ENCODE data around the gene ACER3.
"Not testable (repeated sequence)": the region's sequence is repeated elsewhere in the genome, so short reads cannot be mapped to it uniquely, and the experiment has no call there.

ACER3 gene

GRCh38 chr11:77003963-77004362, 143.2 kb downstream of the ACER3 start:
- no peak for DNase-seq

GRCh38 chr11:77009533-77010160, 148.9 kb downstream of the ACER3 start:
- DNase-seq = no peak

- no peak for DNase-seq
Observed at GRCh38 chr11:77014669-77015068, 154.0 kb downstream of the ACER3 start.

GRCh38 chr11:77018396-77018924, 157.7 kb downstream of the ACER3 start:
- DNase-seq = not testable (repeated sequence)

GRCh38 chr11:77019976-77020595, 159.4 kb downstream of the ACER3 start:
- DNase-seq = no peak

- no peak for DNase-seq
Observed at GRCh38 chr11:77020734-77021133, 160.0 kb downstream of the ACER3 start.

- no peak for DNase-seq
Observed at GRCh38 chr11:77024745-77025144, 164.0 kb downstream of the ACER3 start.

GRCh38 chr11:77026221-77026620, 165.5 kb downstream of the ACER3 start:
- no peak for DNase-seq

- DNase-seq = no peak
Observed at GRCh38 chr11:77026743-77027142, 166.0 kb downstream of the ACER3 start.

- DNase-seq = no peak
Observed at GRCh38 chr11:77027275-77027674, 166.6 kb downstream of the ACER3 start.

GRCh38 chr11:77029829-77030228, 169.1 kb downstream of the ACER3 start:
- DNase-seq = no peak

GRCh38 chr11:77030834-77031414, 170.2 kb downstream of the ACER3 start:
- DNase-seq = no peak

GRCh38 chr11:77031599-77031998, 170.9 kb downstream of the ACER3 start:
- no peak for DNase-seq

- DNase-seq = no peak
Observed at GRCh38 chr11:77035039-77035438, 174.3 kb downstream of the ACER3 start.

GRCh38 chr11:77035580-77035979, 174.9 kb downstream of the ACER3 start:
- no peak for DNase-seq

- no peak for DNase-seq
Observed at GRCh38 chr11:77036398-77036797, 175.7 kb downstream of the ACER3 start.

GRCh38 chr11:77037057-77037456, 176.3 kb downstream of the ACER3 start:
- DNase-seq = no peak

GRCh38 chr11:77038029-77038824, 177.5 kb downstream of the ACER3 start:
- no peak for DNase-seq

GRCh38 chr11:77038825-77039326, 178.2 kb downstream of the ACER3 start:
- DNase-seq = no peak

GRCh38 chr11:77039491-77040400, 179.0 kb downstream of the ACER3 start:
- DNase-seq = no peak

- DNase-seq = no peak
Observed at GRCh38 chr11:77040401-77040777, 179.7 kb downstream of the ACER3 start.

GRCh38 chr11:77040889-77041288, 180.2 kb downstream of the ACER3 start:
- no peak for DNase-seq

All from NCI-H748 treated with DMSO at 0.1 percent for 48 hours (cell line).